K562 (cell line): ENCODE results near the gene ATP2A3. TPM values are rescaled to one million over a fixed set of nuclear protein-coding genes. Genes with fewer than 3 reads are reported as not detected.

Source experiments
- ATF1 ChIP-seq, 2 experiments: fragments of 450-650 bp in 1 of 2; IDR thresholded peaks; 2 replicates each; pipeline ENCODE4 v1.6.1; 2016; ENCODE audit warnings: missing compliant biosample characterization in 1 of 2, missing genetic modification characterization in 1 of 2
- CSDE1 ChIP-seq, 2 experiments: fragments of 450-650 bp; IDR thresholded peaks; 2 replicates each; pipeline ENCODE4 v1.6.1; 2016; ENCODE audit warnings: mild to moderate bottlenecking in 1 of 2
- FOXK2 ChIP-seq, 2 experiments: fragments of 450-650 bp; IDR thresholded peaks in 1 of 2; conservative IDR thresholded peaks in 1 of 2; 2 replicates each; pipeline ENCODE4 v1.6.1; 2016; ENCODE audit warnings: low read depth in 2 of 2, mild to moderate bottlenecking in 1 of 2
- IFI16 ChIP-seq: fragments of 250-450 bp; sonication (Bioruptor Pico); IDR thresholded peaks from 2 replicates; pipeline ENCODE4 v2.1.2; 2022; ENCODE audit warnings: mild to moderate bottlenecking, inconsistent platforms
- MCM2 ChIP-seq: fragments of 450-650 bp; IDR thresholded peaks from 2 replicates; pipeline ENCODE4 v1.6.1; 2017; ENCODE audit warnings: low read depth, mild to moderate bottlenecking
- MEF2A ChIP-seq: IDR thresholded peaks from 2 replicates; pipeline ENCODE4 v1.6.1; 2011; ENCODE audit warnings: low read depth, mild to moderate bottlenecking, low read length, moderate library complexity; ENCODE audit not compliant: control insufficient read depth
- MIER1 ChIP-seq: fragments of 450-650 bp; IDR thresholded peaks from 2 replicates; pipeline ENCODE4 v1.6.1; 2016; ENCODE audit warnings: antibody characterized with exemption, mild to moderate bottlenecking, low read depth
- NCOA4 ChIP-seq: fragments of 450-650 bp; IDR thresholded peaks from 2 replicates; pipeline ENCODE4 v1.6.1; 2018; ENCODE audit warnings: mild to moderate bottlenecking; ENCODE audit not compliant: partially characterized antibody
- NCOA6 ChIP-seq: fragments of 450-650 bp; IDR thresholded peaks from 2 replicates; pipeline ENCODE4 v1.6.1; 2017; ENCODE audit warnings: mild to moderate bottlenecking
- PHF8 ChIP-seq: fragments of 200-600 bp; sonication (generic); IDR thresholded peaks from 2 replicates; pipeline ENCODE4 v1.6.1; 2012; ENCODE audit warnings: mixed run types, mild to moderate bottlenecking, inconsistent platforms, low read length, moderate library complexity, borderline replicate concordance
- PML ChIP-seq: IDR thresholded peaks from 2 replicates; pipeline ENCODE4 v1.6.1; 2012; ENCODE audit warnings: low read length, inconsistent platforms
- POLR2B ChIP-seq: fragments of 450-650 bp; IDR thresholded peaks from 2 replicates; pipeline ENCODE4 v1.6.1; 2018; ENCODE audit warnings: low read depth; ENCODE audit not compliant: partially characterized antibody
- POLR3A ChIP-seq: IDR thresholded peaks from 2 replicates; pipeline ENCODE4 v1.6.1; 2011; ENCODE audit warnings: borderline replicate concordance, mild to moderate bottlenecking, moderate library complexity; ENCODE audit not compliant: insufficient read length, insufficient read depth; ENCODE audit errors: extremely low read depth
- RFX7 ChIP-seq: fragments of 250-450 bp; sonication (Bioruptor Pico); IDR thresholded peaks from 2 replicates; pipeline ENCODE4 v1.5.1; 2021; ENCODE audit warnings: mild to moderate bottlenecking
- SMARCC2 ChIP-seq: fragments of 450-650 bp; IDR thresholded peaks from 2 replicates; pipeline ENCODE4 v1.6.1; 2017; ENCODE audit warnings: antibody characterized with exemption, moderate library complexity, mild to moderate bottlenecking, low read depth
- TRIM24 ChIP-seq, 2 experiments: fragments of 450-650 bp; IDR thresholded peaks; 2 replicates each; pipeline ENCODE4 v1.6.1; 2016
- U2AF1 ChIP-seq: fragments of 200-400 bp; formaldehyde crosslinking; optimal IDR thresholded peaks from 2 replicates; pipeline ENCODE3; 2017; ENCODE audit warnings: mild to moderate bottlenecking, low read depth, low read length, moderate library complexity
- VEZF1 ChIP-seq: fragments of 200-800 bp; sonication (Bioruptor generic); IDR thresholded peaks from 2 replicates; pipeline ENCODE4 v1.6.1; 2017; ENCODE audit warnings: missing genetic modification characterization, missing compliant biosample characterization
- ZFP36 ChIP-seq: fragments of 150-350 bp; IDR thresholded peaks from 2 replicates; pipeline ENCODE4 v1.6.1; 2018; ENCODE audit warnings: low read length, low read depth; ENCODE audit not compliant: partially characterized antibody
- ZNF280A ChIP-seq: fragments of 450-650 bp; IDR thresholded peaks from 2 replicates; pipeline ENCODE4 v1.6.1; 2018; ENCODE audit warnings: mild to moderate bottlenecking, low read depth; ENCODE audit not compliant: partially characterized antibody
- ZNF311 ChIP-seq: fragments of 250-450 bp; sonication (Bioruptor Pico); IDR thresholded peaks from 2 replicates; pipeline ENCODE4 v1.4.0; 2020; ENCODE audit warnings: mild to moderate bottlenecking, moderate library complexity
- polyA plus RNA-seq, 8 experiments: library from polyadenylated mRNA; depleted of rRNA in 4 of 8; stranded (reverse) in 5 of 8; unstranded in 3 of 8; fragments of >200 nt; fragmentation: Nextera tagmentation in 2 of 8; fragmentation: Illumina TruSeq in 1 of 8; extraction: Ambion mirVana in 2 of 8; extraction: Trizol in 1 of 8; gene quantifications; 2 replicates each; pipeline versions ENCODE4 v1.2.1 to v1.2.3, GENCODE V29; 2011 to 2014; ENCODE audit warnings: inconsistent platforms in 1 of 8, missing spikeins in 1 of 8
- total RNA-seq, 7 experiments: library from RNA; depleted of rRNA in 6 of 7; stranded (reverse); fragments of >200 nt in 6 of 7; fragmentation: Illumina TruSeq in 2 of 7; extraction: Trizol in 2 of 7; gene quantifications; 2 replicates each; pipeline versions ENCODE4 v1.2.1 to v1.2.3, GENCODE V29; 2011 to 2021; ENCODE audit warnings: low replicate concordance in 1 of 7
- TF ChIP-seq, protein P1 (sequence below): sonication (generic); formaldehyde crosslinking; IDR thresholded peaks from 2 replicates; pipeline ENCODE4 v1.8.0; 2022; ENCODE audit warnings: missing genetic modification reagents, mild to moderate bottlenecking, moderate library complexity, borderline replicate concordance
- TF ChIP-seq, protein P2 (sequence below), 3 experiments: IDR thresholded peaks in 2 of 3; conservative IDR thresholded peaks in 1 of 3; 2 replicates each; pipeline ENCODE4 v1.5.1; 2011 to 2012; ENCODE audit warnings: low read length in 3 of 3, mild to moderate bottlenecking in 3 of 3, control low read depth in 2 of 3, improper control_type of control experiment in 1 of 3, inconsistent platforms in 1 of 3, low read depth in 1 of 3, mixed read lengths in 1 of 3, moderate library complexity in 1 of 3; ENCODE audit not compliant: insufficient read depth in 2 of 3

ATP2A3 gene
- total and polyA plus RNA-seq, 9 of the 15 experiments (the other 6 are each of a cell fraction or from before 2014, with no cell fraction given) = 0.65 to 103 (median 31.3) TPM

DNA sequence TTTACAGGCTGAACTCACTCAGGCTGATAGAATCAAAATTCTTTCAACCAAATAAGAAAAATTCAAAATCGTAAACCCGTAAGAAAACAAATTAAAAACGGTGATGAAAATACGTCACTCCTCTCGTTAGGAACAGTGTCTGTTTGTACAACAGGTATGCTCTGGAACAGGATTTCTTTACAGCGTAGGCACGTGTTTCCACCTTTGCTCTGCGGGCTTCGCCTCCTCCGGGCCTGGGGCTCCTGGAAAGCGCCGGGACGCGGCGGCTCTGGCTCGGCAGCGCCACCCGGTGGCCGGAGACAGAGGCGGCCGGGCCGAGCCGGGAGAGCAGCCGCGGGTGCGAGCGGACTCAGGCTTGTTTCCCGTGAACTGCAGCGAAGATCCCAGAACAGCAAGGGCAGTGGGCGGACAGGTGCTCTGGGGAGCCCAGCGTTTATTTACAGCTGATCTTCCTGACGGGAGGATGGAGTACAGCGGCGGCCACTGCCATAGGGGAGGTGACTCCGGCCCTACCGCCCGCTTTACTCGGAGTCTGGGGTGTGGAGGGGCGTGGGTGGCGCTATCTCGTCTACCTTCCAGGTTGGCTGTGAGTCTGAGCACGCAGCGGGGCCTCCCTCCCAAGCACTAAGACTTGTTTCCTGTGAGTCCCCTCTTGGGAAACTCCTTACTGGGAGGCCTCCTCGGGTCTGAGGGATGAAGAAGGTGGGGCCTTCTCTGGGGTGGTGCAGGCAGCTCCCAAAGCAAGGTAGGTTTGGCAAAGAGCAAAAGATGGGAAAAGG is 40.5 kb upstream of the ATP2A3 start (continued):
- TF ChIP-seq VEZF1 (CRISPR knock-in tag) = peak; percentile 47; the same call in 1 of the 2 replicates
- TF ChIP-seq FOXK2 (conservative IDR thresholded peaks at IDR 0.05 in 1 of 2, IDR thresholded peaks at IDR 0.05 in 1 of 2; ENCODE audit: low read depth in 2 of 2) = no peak
- TF ChIP-seq SMARCC2 = no peak
- TF ChIP-seq, protein P1, sequence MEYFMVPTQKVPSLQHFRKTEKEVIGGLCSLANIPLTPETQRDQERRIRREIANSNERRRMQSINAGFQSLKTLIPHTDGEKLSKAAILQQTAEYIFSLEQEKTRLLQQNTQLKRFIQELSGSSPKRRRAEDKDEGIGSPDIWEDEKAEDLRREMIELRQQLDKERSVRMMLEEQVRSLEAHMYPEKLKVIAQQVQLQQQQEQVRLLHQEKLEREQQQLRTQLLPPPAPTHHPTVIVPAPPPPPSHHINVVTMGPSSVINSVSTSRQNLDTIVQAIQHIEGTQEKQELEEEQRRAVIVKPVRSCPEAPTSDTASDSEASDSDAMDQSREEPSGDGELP = peak; percentile 74; the same call in 1 of the 2 replicates
- TF ChIP-seq MIER1 = no peak
- peak; percentile 88; the same call in 1 of the 2 replicates for TF ChIP-seq ZNF311 (CRISPR knock-in tag)
- TF ChIP-seq NCOA4 = no peak
- no peak for TF ChIP-seq ZNF280A
- TF ChIP-seq TRIM24 (IDR thresholded peaks at IDR 0.05) = no peak
- TF ChIP-seq ZFP36 = peak; percentile 68
- no peak for TF ChIP-seq U2AF1
- TF ChIP-seq MEF2A = no peak
- no peak for TF ChIP-seq POLR2B
- TF ChIP-seq ATF1 (CRISPR knock-in tag; IDR thresholded peaks at IDR 0.05) = no peak
- TF ChIP-seq ATF1 (tag; IDR thresholded peaks at IDR 0.05) = peak; percentile 38
- TF ChIP-seq, protein P2, sequence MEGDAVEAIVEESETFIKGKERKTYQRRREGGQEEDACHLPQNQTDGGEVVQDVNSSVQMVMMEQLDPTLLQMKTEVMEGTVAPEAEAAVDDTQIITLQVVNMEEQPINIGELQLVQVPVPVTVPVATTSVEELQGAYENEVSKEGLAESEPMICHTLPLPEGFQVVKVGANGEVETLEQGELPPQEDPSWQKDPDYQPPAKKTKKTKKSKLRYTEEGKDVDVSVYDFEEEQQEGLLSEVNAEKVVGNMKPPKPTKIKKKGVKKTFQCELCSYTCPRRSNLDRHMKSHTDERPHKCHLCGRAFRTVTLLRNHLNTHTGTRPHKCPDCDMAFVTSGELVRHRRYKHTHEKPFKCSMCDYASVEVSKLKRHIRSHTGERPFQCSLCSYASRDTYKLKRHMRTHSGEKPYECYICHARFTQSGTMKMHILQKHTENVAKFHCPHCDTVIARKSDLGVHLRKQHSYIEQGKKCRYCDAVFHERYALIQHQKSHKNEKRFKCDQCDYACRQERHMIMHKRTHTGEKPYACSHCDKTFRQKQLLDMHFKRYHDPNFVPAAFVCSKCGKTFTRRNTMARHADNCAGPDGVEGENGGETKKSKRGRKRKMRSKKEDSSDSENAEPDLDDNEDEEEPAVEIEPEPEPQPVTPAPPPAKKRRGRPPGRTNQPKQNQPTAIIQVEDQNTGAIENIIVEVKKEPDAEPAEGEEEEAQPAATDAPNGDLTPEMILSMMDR (IDR thresholded peaks at IDR 0.05 in 2 of 3, conservative IDR thresholded peaks at IDR 0.05 in 1 of 3; ENCODE audit: insufficient read depth in 2 of 3, low read depth in 1 of 3, low read length in 3 of 3) = peak; percentile 85 to 93 (median 93)
- no peak for TF ChIP-seq PHF8
- no peak for TF ChIP-seq MCM2
- no peak for TF ChIP-seq PML
- no peak for TF ChIP-seq CSDE1 (IDR thresholded peaks at IDR 0.05)
- TF ChIP-seq POLR3A = no peak
- no peak for TF ChIP-seq RFX7
- peak; percentile 86 for TF ChIP-seq IFI16 (CRISPR knock-in tag)
- no peak for TF ChIP-seq NCOA6
